Suprapubic skin (tissue), 4 donors: Measurements from ENCODE around the gene TGFBR3. TPM values are rescaled to one million over a fixed set of nuclear protein-coding genes. Genes with fewer than 3 reads are reported as not detected.
A peak's percentile ranks its signal among the peaks of the same experiment; 100 is the strongest.

ENCODE experiments used
- DNase-seq, 2 donors: peaks; one replicate each; pipeline ENCODE4 v3.0.0-alpha.2; 2019; ENCODE audit warnings: low spot score in 2 of 2
- H3K27ac ChIP-seq: fragments of 200-600 bp; sonication (generic); one replicate; pipeline ENCODE4 v1.5.1; 2019
- H3K27me3 ChIP-seq: fragments of 200-600 bp; sonication (generic); one replicate; pipeline ENCODE4 v1.5.1; 2019
- H3K36me3 ChIP-seq: fragments of 200-600 bp; sonication (generic); one replicate; pipeline ENCODE4 v1.5.1; 2019
- H3K4me1 ChIP-seq: fragments of 200-600 bp; sonication (generic); one replicate; pipeline ENCODE4 v1.5.1; 2019
- H3K4me3 ChIP-seq: fragments of 200-600 bp; sonication (generic); one replicate; pipeline ENCODE4 v1.5.1; 2019; ENCODE audit warnings: mild to moderate bottlenecking
- H3K9me3 ChIP-seq: fragments of 200-600 bp; sonication (generic); one replicate; pipeline ENCODE4 v1.5.1; 2019
- CTCF ChIP-seq, 2 donors: fragments of 200-600 bp in 1 of 2; fragments of 450-650 bp in 1 of 2; sonication (generic) in 1 of 2; IDR thresholded peaks; one replicate each; pipeline ENCODE4 v1.5.1; 2016 to 2019; ENCODE audit warnings: antibody characterized with exemption in 2 of 2, mild to moderate bottlenecking in 1 of 2, moderate library complexity in 1 of 2
- EP300 ChIP-seq: sonication (generic); formaldehyde crosslinking; IDR thresholded peaks from one replicate; pipeline ENCODE4 v1.6.1; 2017; ENCODE audit warnings: antibody characterized with exemption
- POLR2A ChIP-seq, 2 donors: fragments of 450-650 bp; IDR thresholded peaks; one replicate each; pipeline ENCODE4 v1.6.1; 2017; ENCODE audit warnings: antibody characterized with exemption in 2 of 2, mild to moderate bottlenecking in 2 of 2, moderate library complexity in 2 of 2
- POLR2AphosphoS5 ChIP-seq, 3 donors: sonication (generic); formaldehyde crosslinking; IDR thresholded peaks; one replicate each; pipeline ENCODE4 v1.6.1; 2017; ENCODE audit warnings: antibody characterized with exemption in 3 of 3
- WGBS: methylation state at CpG from one replicate; pipeline ENCODE4 v1.1.5; 2018; 5-methylcytosine and 5-hydroxymethylcytosine counted together
- total RNA-seq, 4 donors: library from RNA; depleted of rRNA; stranded (reverse); fragments of >200 nt; gene quantifications; one replicate each; pipeline ENCODE4 v1.1.0, GENCODE V29; 2016

Gene TGFBR3
- total RNA-seq, 4 donors from 2014 or later: 91.3 to 131 (median 114) TPM

GRCh38 chr1:91787919-91788318, 98.0 kb downstream of the TGFBR3 start:
- H3K27ac ChIP-seq: no peak overlapping the region
- H3K4me1 ChIP-seq: peaks cover 48% of the 10 kb centered on the region
- H3K4me3 ChIP-seq: no peak overlapping the region
- no peaks in the 10 kb centered on the region for H3K9me3 ChIP-seq
- H3K27me3 ChIP-seq: no peaks in the 10 kb centered on the region
- no peaks in the 10 kb centered on the region for H3K36me3 ChIP-seq
- DNase-seq: no peak
- 72% methylated on average over 3 of the region's 3 CpGs for WGBS
- TF ChIP-seq POLR2AphosphoS5 (IDR thresholded peaks at IDR 0.05): no peak
- TF ChIP-seq CTCF (IDR thresholded peaks at IDR 0.05): no peak
- TF ChIP-seq POLR2A (IDR thresholded peaks at IDR 0.05): no peak
- TF ChIP-seq EP300: no peak

GRCh38 chr1:91784616-91785015, 101.3 kb downstream of the TGFBR3 start:
- Histone ChIP-seq H3K9me3 (no peaks in the 10 kb centered on the region), H3K4me1 (peaks cover 50% of the 10 kb centered on the region), H3K36me3 (no peaks in the 10 kb centered on the region), H3K4me3 (no peak overlapping the region), H3K27ac (no peak overlapping the region), H3K27me3 (no peaks in the 10 kb centered on the region)
- TF ChIP-seq POLR2A (IDR thresholded peaks at IDR 0.05): no peak
- no peak for TF ChIP-seq EP300
- TF ChIP-seq POLR2AphosphoS5 (IDR thresholded peaks at IDR 0.05): no peak
- DNase-seq: no peak
- 96% methylated on average over 4 of the region's 4 CpGs for WGBS

- H3K4me3 ChIP-seq: no peak overlapping the region
- no peaks in the 10 kb centered on the region for H3K36me3 ChIP-seq
- no peak for DNase-seq
- H3K4me1 ChIP-seq: peaks cover 54% of the 10 kb centered on the region
- TF ChIP-seq POLR2A (IDR thresholded peaks at IDR 0.05): no peak
- no peak for TF ChIP-seq CTCF (IDR thresholded peaks at IDR 0.05)
- no peak for TF ChIP-seq EP300
- no peak for TF ChIP-seq POLR2AphosphoS5 (IDR thresholded peaks at IDR 0.05)
- H3K27ac ChIP-seq: no peak overlapping the region
- H3K27me3 ChIP-seq: no peaks in the 10 kb centered on the region
- WGBS: 90% methylated on average over 3 of the region's 3 CpGs
- no peaks in the 10 kb centered on the region for H3K9me3 ChIP-seq
Measured at GRCh38 chr1:91784191-91784590, 101.8 kb downstream of the TGFBR3 start.

- DNase-seq: no peak
- Histone ChIP-seq H3K9me3 (no peaks in the 10 kb centered on the region), H3K4me3 (no peak overlapping the region), H3K4me1 (peaks cover 55% of the 10 kb centered on the region), H3K27me3 (no peaks in the 10 kb centered on the region), H3K36me3 (no peaks in the 10 kb centered on the region), H3K27ac (peak overlapping the region; percentile 52)
- TF ChIP-seq EP300 (no peak), POLR2AphosphoS5 (IDR thresholded peaks at IDR 0.05) (no peak), CTCF (IDR thresholded peaks at IDR 0.05) (no peak), POLR2A (IDR thresholded peaks at IDR 0.05) (no peak)
- WGBS: 71% methylated on average over 7 of the region's 7 CpGs
Measured at GRCh38 chr1:91783423-91784170, 102.4 kb downstream of the TGFBR3 start.

GRCh38 chr1:91781901-91782622, 103.9 kb downstream of the TGFBR3 start:
- Histone ChIP-seq H3K9me3 (no peaks in the 10 kb centered on the region), H3K4me1 (peaks cover 65% of the 10 kb centered on the region), H3K27me3 (no peaks in the 10 kb centered on the region), H3K36me3 (no peaks in the 10 kb centered on the region), H3K4me3 (no peak overlapping the region), H3K27ac (no peak overlapping the region)
- no peak for TF ChIP-seq CTCF (IDR thresholded peaks at IDR 0.05)
- TF ChIP-seq POLR2AphosphoS5 (IDR thresholded peaks at IDR 0.05): no peak
- TF ChIP-seq POLR2A (IDR thresholded peaks at IDR 0.05): no peak
- no peak for TF ChIP-seq EP300
- 78% methylated on average over 9 of the region's 10 CpGs for WGBS
- DNase-seq: no peak
